K562 (cell line): ENCODE measurements around the gene PFN3. TPM values are rescaled to one million over a fixed set of nuclear protein-coding genes. Genes with fewer than 3 reads are reported as not detected.
A peak's percentile ranks its signal among the peaks of the same experiment; 100 is the strongest.

Source experiments
- CHD2 ChIP-seq: IDR thresholded peaks from 2 replicates; pipeline ENCODE4 v1.6.1; 2011; ENCODE audit warnings: low read depth, low read length
- E2F6 ChIP-seq, 2 experiments: IDR thresholded peaks; 2 replicates each; pipeline ENCODE4 v1.6.1; 2011; ENCODE audit warnings: borderline replicate concordance in 1 of 2, control low read depth in 1 of 2, low read depth in 1 of 2, low read length in 1 of 2, mild to moderate bottlenecking in 1 of 2, mixed read lengths in 1 of 2, moderate library complexity in 1 of 2; ENCODE audit not compliant: insufficient read depth in 1 of 2, insufficient read length in 1 of 2, poor library complexity in 1 of 2, severe bottlenecking in 1 of 2; ENCODE audit errors: extremely low read depth in 1 of 2
- JUND ChIP-seq, 2 experiments: IDR thresholded peaks; 2 replicates in 1 of 2; 3 replicates in 1 of 2; pipeline ENCODE4 v1.6.1; 2011; ENCODE audit warnings: borderline replicate concordance in 2 of 2, low read depth in 2 of 2, low read length in 2 of 2, improper control_type of control experiment in 1 of 2, missing biosample characterization in 1 of 2, missing genetic modification characterization in 1 of 2, missing genetic modification reagents in 1 of 2
- NBN ChIP-seq: fragments of 450-650 bp; IDR thresholded peaks from 2 replicates; pipeline ENCODE4 v1.6.1; 2016; ENCODE audit warnings: low read depth, mild to moderate bottlenecking
- NFE2 ChIP-seq: IDR thresholded peaks from 2 replicates; pipeline ENCODE4 v1.6.1; 2014; ENCODE audit warnings: antibody characterized with exemption, low read depth
- NR2C1 ChIP-seq, 2 experiments: fragments of 450-650 bp; IDR thresholded peaks; 2 replicates each; pipeline ENCODE4 v1.6.1; 2017; ENCODE audit warnings: mild to moderate bottlenecking in 2 of 2, antibody characterized with exemption in 1 of 2, inconsistent platforms in 1 of 2, missing compliant biosample characterization in 1 of 2, missing genetic modification characterization in 1 of 2
- PURB ChIP-seq: sonication (generic); formaldehyde crosslinking; IDR thresholded peaks from 2 replicates; pipeline ENCODE4 v1.9.0; 2021; ENCODE audit warnings: low read depth, mild to moderate bottlenecking, missing genetic modification reagents
- RREB1 ChIP-seq: fragments of 250-450 bp; sonication (Bioruptor Pico); IDR thresholded peaks from 2 replicates; pipeline ENCODE4 v1.4.0; 2020
- TAF7 ChIP-seq: fragments of 450-650 bp; IDR thresholded peaks from 2 replicates; pipeline ENCODE4 v1.6.1; 2016; ENCODE audit warnings: missing genetic modification characterization, missing compliant biosample characterization
- THAP12 ChIP-seq: fragments of 250-450 bp; sonication (Bioruptor Pico); IDR thresholded peaks from 2 replicates; pipeline ENCODE4 v1.9.0; 2021; ENCODE audit warnings: mild to moderate bottlenecking, inconsistent platforms
- TOE1 ChIP-seq, 2 experiments: fragments of 450-650 bp in 1 of 2; sonication (generic) in 1 of 2; formaldehyde crosslinking in 1 of 2; IDR thresholded peaks; 2 replicates each; pipeline versions ENCODE4 v1.7.1 to v1.8.0; 2016 to 2022; ENCODE audit warnings: borderline replicate concordance in 2 of 2, mild to moderate bottlenecking in 2 of 2, antibody characterized with exemption in 1 of 2, inconsistent platforms in 1 of 2, low read depth in 1 of 2, missing genetic modification reagents in 1 of 2, moderate library complexity in 1 of 2
- ZBTB9 ChIP-seq: fragments of 450-650 bp; formaldehyde crosslinking; IDR thresholded peaks from 2 replicates; pipeline ENCODE4 v1.4.0; 2020; ENCODE audit warnings: mild to moderate bottlenecking, moderate library complexity
- ZFP36 ChIP-seq: fragments of 150-350 bp; IDR thresholded peaks from 2 replicates; pipeline ENCODE4 v1.6.1; 2018; ENCODE audit warnings: low read length, low read depth; ENCODE audit not compliant: partially characterized antibody
- polyA plus RNA-seq, 8 experiments: library from polyadenylated mRNA; depleted of rRNA in 4 of 8; stranded (reverse) in 5 of 8; unstranded in 3 of 8; fragments of >200 nt; fragmentation: Nextera tagmentation in 2 of 8; fragmentation: Illumina TruSeq in 1 of 8; extraction: Ambion mirVana in 2 of 8; extraction: Trizol in 1 of 8; gene quantifications; 2 replicates each; pipeline versions ENCODE4 v1.2.1 to v1.2.3, GENCODE V29; 2011 to 2014; ENCODE audit warnings: inconsistent platforms in 1 of 8, missing spikeins in 1 of 8
- total RNA-seq, 7 experiments: library from RNA; depleted of rRNA in 6 of 7; stranded (reverse); fragments of >200 nt in 6 of 7; fragmentation: Illumina TruSeq in 2 of 7; extraction: Trizol in 2 of 7; gene quantifications; 2 replicates each; pipeline versions ENCODE4 v1.2.1 to v1.2.3, GENCODE V29; 2011 to 2021; ENCODE audit warnings: low replicate concordance in 1 of 7

Gene PFN3
- total and polyA plus RNA-seq, 9 of the 15 experiments (the other 6 are each of a cell fraction or from before 2014, with no cell fraction given): not detected

GRCh38 chr5:177366528-177367322 lies 33.7 kb downstream of the PFN3 start (continued):
- TF ChIP-seq TAF7 (tag): peak; percentile 62; the same call in 1 of the 2 replicates
- peak; percentile 16; the same call in 1 of the 2 replicates for TF ChIP-seq ZBTB9 (CRISPR knock-in tag)
- TF ChIP-seq NFE2: no peak
- TF ChIP-seq THAP12 (CRISPR knock-in tag): 0 out of 2 replicates have a peak, but pooled peaks have one; percentile 26
- TF ChIP-seq CHD2: 0 out of 2 replicates have a peak, but pooled peaks have one; percentile 13
- peak in 1 of 2 experiments; percentile 30 for TF ChIP-seq E2F6 (IDR thresholded peaks at IDR 0.05; ENCODE audit: borderline replicate concordance in 1 of 2, extremely low read depth in 1 of 2, insufficient read depth in 1 of 2, insufficient read length in 1 of 2, low read depth in 1 of 2, low read length in 1 of 2, poor library complexity in 1 of 2, severe bottlenecking in 1 of 2)
- TF ChIP-seq JUND (IDR thresholded peaks at IDR 0.05; ENCODE audit: borderline replicate concordance, low read depth, low read length): 0 out of 2 replicates have a peak, but pooled peaks have one; percentile 37
- TF ChIP-seq JUND (tag; IDR thresholded peaks at IDR 0.05; ENCODE audit: borderline replicate concordance, low read depth, low read length): no peak; the same call in 2 of the 3 replicates
- no peak for TF ChIP-seq PURB (CRISPR knock-in tag)
- TF ChIP-seq NBN: peak; percentile 57; the same call in 1 of the 2 replicates
- TF ChIP-seq RREB1 (CRISPR knock-in tag): no peak
- TF ChIP-seq ZFP36: no peak
- peak; percentile 13; the same call in 1 of the 2 replicates for TF ChIP-seq TOE1 (IDR thresholded peaks at IDR 0.05; ENCODE audit: borderline replicate concordance)
- TF ChIP-seq TOE1 (CRISPR knock-in tag; IDR thresholded peaks at IDR 0.05; ENCODE audit: borderline replicate concordance, low read depth): no peak
- no peak for TF ChIP-seq NR2C1 (IDR thresholded peaks at IDR 0.05)
- TF ChIP-seq NR2C1 (tag; IDR thresholded peaks at IDR 0.05): 0 out of 2 replicates have a peak, but pooled peaks have one; percentile 42
